GM19463 (cell line): ENCODE data around the gene CTAGE8.
A peak's percentile ranks its signal among the peaks of the same experiment; 100 is the strongest.
"Not testable (repeated sequence)": the region's sequence is repeated elsewhere in the genome, so short reads cannot be mapped to it uniquely, and the experiment has no call there.

Source experiments
- ATAC-seq: cut with Tn5 transposase; IDR thresholded peaks from one replicate; pipeline ENCODE4 v1.9.1; 2021; ENCODE audit warnings: mild to moderate bottlenecking, moderate library complexity; ENCODE audit not compliant: unreplicated experiment

CTAGE8 gene

GRCh38 chr7:144269188-144269587, at the start of gene CTAGE8:
TSS of gene CTAGE8 (minus strand) at chr7:144269288. CDS start at chr7:144269250, 38 bp downstream.
- not testable (repeated sequence) for ATAC-seq

- not testable (repeated sequence) for ATAC-seq
Measured at GRCh38 chr7:144317537-144317936, 48.4 kb upstream of the CTAGE8 start.

GRCh38 chr7:144311872-144312469, 42.9 kb upstream of the CTAGE8 start, which contains the start of gene OR2A1:
TSS of gene OR2A1 (plus strand) at chr7:144312419. CDS start at chr7:144318125, 5,706 bp downstream.
- not testable (repeated sequence) for ATAC-seq

- ATAC-seq, result not testable (repeated sequence)
Measured at GRCh38 chr7:144311218-144311617, 42.1 kb upstream of the CTAGE8 start.

- ATAC-seq, result not testable (repeated sequence)
Measured at GRCh38 chr7:144309702-144310101, 40.6 kb upstream of the CTAGE8 start.

GRCh38 chr7:144305156-144305555, 36.1 kb upstream of the CTAGE8 start:
- not testable (repeated sequence) for ATAC-seq

- not testable (repeated sequence) for ATAC-seq
Measured at GRCh38 chr7:144303607-144304006, 34.5 kb upstream of the CTAGE8 start.

GRCh38 chr7:144302578-144303303, 33.7 kb upstream of the CTAGE8 start:
- peak; percentile 37 for ATAC-seq

- peak; percentile 75 for ATAC-seq
Measured at GRCh38 chr7:144293794-144294499, 24.9 kb upstream of the CTAGE8 start.

- not testable (repeated sequence) for ATAC-seq
Measured at GRCh38 chr7:144292384-144293161, 23.5 kb upstream of the CTAGE8 start.

- ATAC-seq, result not testable (repeated sequence)
Measured at GRCh38 chr7:144291607-144292006, 22.5 kb upstream of the CTAGE8 start.

- ATAC-seq, result not testable (repeated sequence)
Measured at GRCh38 chr7:144287171-144287784, 18.2 kb upstream of the CTAGE8 start.

- not testable (repeated sequence) for ATAC-seq
Measured at GRCh38 chr7:144283716-144284115, 14.6 kb upstream of the CTAGE8 start.

GRCh38 chr7:144282490-144282889, 13.4 kb upstream of the CTAGE8 start:
- not testable (repeated sequence) for ATAC-seq

GRCh38 chr7:144281981-144282380, 12.9 kb upstream of the CTAGE8 start:
- not testable (repeated sequence) for ATAC-seq

- ATAC-seq, result peak; percentile 39
Measured at GRCh38 chr7:144280010-144280409, 10.9 kb upstream of the CTAGE8 start.

- ATAC-seq, result not testable (repeated sequence)
Measured at GRCh38 chr7:144275281-144275680, 6.2 kb upstream of the CTAGE8 start.

- ATAC-seq, result not testable (repeated sequence)
Measured at GRCh38 chr7:144264692-144265091, 4.4 kb downstream of the CTAGE8 start, which contains the start of gene OR2A7. TSS of gene OR2A7 (minus strand) at chr7:144264792. CDS start at chr7:144259628, 5,164 bp downstream.

- ATAC-seq, result not testable (repeated sequence)
Measured at GRCh38 chr7:144262128-144262527, 7.0 kb downstream of the CTAGE8 start.

- ATAC-seq, result not testable (repeated sequence)
Measured at GRCh38 chr7:144259067-144259466, 10.0 kb downstream of the CTAGE8 start.
